GM21390 (cell line): Measurements from ENCODE around the gene PRCD.
A peak's percentile ranks its signal among the peaks of the same experiment; 100 is the strongest.

Experiments
- ATAC-seq: cut with Tn5 transposase; IDR thresholded peaks from one replicate; pipeline ENCODE4 v1.9.1; 2021; ENCODE audit not compliant: unreplicated experiment

PRCD gene

GRCh38 chr17:76539631-76540271 is at the start of gene PRCD:
Gene PRCD, plus strand, starts transcription at chr17:76540044. Its CDS starts 98 bp downstream, at chr17:76540142.
- no peak for ATAC-seq

GRCh38 chr17:76490112-76490710 is 49.6 kb upstream of the PRCD start:
- ATAC-seq, result no peak

- peak; percentile 8 for ATAC-seq
These were observed 48.3 kb upstream of the PRCD start for GRCh38 chr17:76491271-76492122.

- peak; percentile 36 for ATAC-seq
These were observed 47.5 kb upstream of the PRCD start for GRCh38 chr17:76492123-76492988.

GRCh38 chr17:76492989-76493501 is 46.8 kb upstream of the PRCD start:
- ATAC-seq, result peak; percentile 33

GRCh38 chr17:76493505-76494167 is 46.2 kb upstream of the PRCD start:
- peak; percentile 12 for ATAC-seq

- no peak for ATAC-seq
These were observed 44.0 kb upstream of the PRCD start for GRCh38 chr17:76495663-76496400.

GRCh38 chr17:76496464-76496863 is 43.4 kb upstream of the PRCD start:
- no peak for ATAC-seq

GRCh38 chr17:76497699-76497978 is 42.2 kb upstream of the PRCD start:
- no peak for ATAC-seq

- no peak for ATAC-seq
These were observed 41.6 kb upstream of the PRCD start for GRCh38 chr17:76497979-76498875.

- no peak for ATAC-seq
These were observed 41.0 kb upstream of the PRCD start for GRCh38 chr17:76498876-76499251.

- no peak for ATAC-seq
These were observed 40.6 kb upstream of the PRCD start for GRCh38 chr17:76499267-76499667.

GRCh38 chr17:76500074-76500746 is 39.6 kb upstream of the PRCD start:
- ATAC-seq, result no peak

GRCh38 chr17:76500747-76501017 is 39.2 kb upstream of the PRCD start:
- ATAC-seq, result no peak

- peak; percentile 64 for ATAC-seq
These were observed 38.6 kb upstream of the PRCD start, which contains the start of gene RHBDF2 for GRCh38 chr17:76501018-76501826. Gene RHBDF2, minus strand, starts transcription at chr17:76501423. Its CDS starts 19,899 bp downstream, at chr17:76481524.

- ATAC-seq, result no peak
These were observed 38.0 kb upstream of the PRCD start for GRCh38 chr17:76501827-76502307.
